Measurements from ENCODE around the gene ETNK2.

ETNK2 gene

DNA sequence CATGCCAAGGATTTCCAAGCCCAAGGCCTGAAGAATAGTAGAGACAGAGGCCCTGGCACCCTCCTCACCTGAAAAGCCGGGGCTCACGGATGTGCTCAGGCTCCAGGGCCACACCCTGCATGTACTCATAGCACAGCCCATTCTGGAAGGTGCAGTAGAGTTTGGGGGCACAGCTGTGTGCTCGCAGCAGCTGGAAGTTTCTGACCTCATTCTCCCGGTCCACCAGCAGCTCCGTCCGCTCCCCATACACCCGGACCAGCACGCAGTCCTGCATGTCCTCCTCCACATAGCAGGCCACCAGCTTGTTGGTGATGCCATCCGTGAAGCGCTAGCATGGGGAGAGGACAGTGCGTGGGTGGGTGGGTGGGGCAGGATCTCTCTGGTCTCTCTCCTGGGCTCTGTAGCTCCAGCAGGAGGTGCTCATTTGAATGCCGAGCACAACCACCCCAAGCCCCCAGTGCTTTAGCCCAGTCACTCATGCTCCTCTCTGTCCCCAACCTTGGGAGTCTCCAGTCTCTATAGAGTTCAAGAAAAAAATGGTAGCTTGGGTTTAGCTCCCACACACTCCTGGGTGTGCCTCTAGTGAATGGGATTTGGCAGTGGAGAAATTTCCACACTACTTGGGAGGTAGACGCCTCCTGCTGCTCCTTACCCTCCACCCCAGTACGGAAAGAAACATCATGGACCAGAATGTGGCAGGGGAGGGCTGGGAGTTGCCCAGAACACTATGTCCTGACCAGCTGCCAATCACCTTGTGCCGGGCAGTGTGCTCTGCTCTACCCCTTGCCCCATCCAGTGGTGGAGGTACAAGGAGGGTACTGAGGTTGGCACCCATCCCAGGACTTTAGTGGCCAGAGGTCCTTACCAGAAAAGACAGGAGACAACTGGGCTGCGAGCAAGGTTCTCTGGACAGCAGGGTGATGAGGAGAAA, 1.9 kb downstream of the ETNK2 start:
- Histone ChIP-seq H3K27me3 (ENCODE audit: insufficient read depth, low read length) (no peaks in the 10 kb centered on the region), H2AFZ (ENCODE audit: low read depth, low read length) (no peak overlapping the region), H3K9me3 (ENCODE audit: low read length) (no peaks in the 10 kb centered on the region), H3K36me3 (ENCODE audit: insufficient read depth, low read length) (peaks cover 3% of the 10 kb centered on the region), H3K4me3 (ENCODE audit: low read length) (no peak overlapping the region), H3K4me1 (ENCODE audit: insufficient read depth, low read length) (peaks cover 31% of the 10 kb centered on the region)

DNA sequence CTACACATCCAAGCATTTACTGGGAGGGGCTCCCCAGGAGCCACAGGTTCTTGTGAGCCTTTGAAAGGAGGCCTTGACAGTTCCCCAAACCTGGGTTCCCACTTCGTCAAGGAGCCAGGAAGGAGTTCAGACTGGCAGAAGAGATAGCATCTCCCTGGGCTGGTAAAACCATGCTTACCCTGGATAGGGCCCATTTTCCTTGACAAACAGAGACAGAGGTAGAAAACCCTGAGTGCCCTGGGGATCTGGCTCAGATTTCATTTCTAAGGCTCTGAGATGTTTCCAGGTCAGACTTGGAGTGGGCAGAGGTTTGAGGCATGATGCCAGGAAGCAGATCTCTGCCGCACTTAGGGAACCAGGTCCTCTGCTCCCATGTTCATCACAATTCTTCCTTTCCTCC, 2.7 kb downstream of the ETNK2 start:
- no peak overlapping the region for H2AFZ ChIP-seq (ENCODE audit: low read depth, low read length)
- H3K4me1 ChIP-seq (ENCODE audit: insufficient read depth, low read length), result peaks cover 27% of the 10 kb centered on the region
- H3K4me3 ChIP-seq (ENCODE audit: low read length), result no peak overlapping the region
- peaks cover 3% of the 10 kb centered on the region for H3K36me3 ChIP-seq (ENCODE audit: insufficient read depth, low read length)
- no peaks in the 10 kb centered on the region for H3K9me3 ChIP-seq (ENCODE audit: low read length)
- no peaks in the 10 kb centered on the region for H3K27me3 ChIP-seq (ENCODE audit: insufficient read depth, low read length)

DNA sequence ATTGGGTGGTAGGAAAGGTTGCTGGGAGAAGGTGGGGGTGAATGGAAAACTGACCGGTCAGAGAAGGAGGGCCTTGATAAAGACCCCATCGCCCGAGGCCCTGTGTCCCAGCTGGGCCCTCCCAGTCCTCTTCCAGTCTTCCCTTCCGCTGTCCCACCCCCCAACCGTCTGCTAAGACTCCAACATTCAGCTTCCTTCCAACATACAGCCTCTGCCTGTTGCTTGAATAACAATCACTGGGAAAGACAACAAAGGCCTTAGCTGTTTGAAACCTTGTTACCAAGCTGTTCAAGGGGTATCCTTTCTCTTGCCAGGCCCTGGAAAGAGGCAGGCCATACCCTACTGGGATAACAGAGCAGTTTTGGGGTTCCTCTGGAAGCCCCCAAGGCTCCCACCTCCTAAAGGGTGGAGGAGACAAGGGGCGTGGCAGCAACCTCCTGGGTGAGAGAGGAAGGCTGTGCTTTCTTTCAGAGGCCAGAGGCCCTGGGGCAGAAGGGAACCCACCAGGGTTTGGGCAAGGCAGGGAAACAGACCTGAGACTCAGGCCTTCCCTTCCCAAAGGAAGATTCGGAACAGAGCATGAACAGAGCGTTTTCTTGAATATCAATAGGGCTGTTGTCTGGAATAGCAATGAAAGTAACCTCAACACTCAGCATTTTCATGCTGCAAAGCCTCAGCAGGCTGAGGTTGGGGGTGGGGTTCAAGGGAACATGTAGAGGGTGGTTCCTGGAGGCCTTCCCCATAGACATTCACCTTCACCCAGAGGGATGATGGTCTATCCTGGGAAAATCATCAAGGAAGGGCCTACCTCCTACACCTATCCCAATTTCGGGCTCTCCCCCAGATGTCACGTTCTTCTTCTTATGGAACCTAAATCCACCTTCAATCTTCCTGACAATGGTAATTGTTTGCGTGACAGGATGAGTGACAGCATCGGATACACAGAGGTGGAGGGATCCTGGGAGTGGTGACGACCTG, 4.1 kb downstream of the ETNK2 start:
- Histone ChIP-seq H2AFZ (ENCODE audit: low read depth, low read length) (no peak overlapping the region), H3K4me3 (ENCODE audit: low read length) (no peak overlapping the region), H3K36me3 (ENCODE audit: insufficient read depth, low read length) (peaks cover 3% of the 10 kb centered on the region), H3K9me3 (ENCODE audit: low read length) (no peaks in the 10 kb centered on the region), H3K27me3 (ENCODE audit: insufficient read depth, low read length) (no peaks in the 10 kb centered on the region), H3K4me1 (ENCODE audit: insufficient read depth, low read length) (peaks cover 23% of the 10 kb centered on the region)

DNA sequence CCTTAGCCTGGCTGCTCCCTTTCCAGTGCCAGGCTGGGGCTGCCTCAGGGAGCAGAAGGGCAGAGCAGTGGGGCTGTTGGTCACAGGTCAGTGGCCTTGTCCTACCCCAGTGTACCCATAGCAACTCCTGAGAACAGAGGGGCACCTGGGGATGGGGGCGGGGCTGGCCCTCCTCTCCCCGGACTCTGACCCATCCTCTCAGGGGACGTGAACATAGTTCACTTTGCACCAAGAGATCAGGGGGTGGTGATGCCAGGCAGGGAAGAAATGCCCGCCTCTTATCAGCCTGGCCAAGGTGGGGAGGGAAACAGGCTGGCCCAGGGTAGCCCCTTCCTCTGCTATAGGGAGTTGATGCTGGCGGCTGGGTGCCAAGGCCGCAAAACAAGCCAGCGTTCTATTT, 4.9 kb downstream of the ETNK2 start:
- H2AFZ ChIP-seq (ENCODE audit: low read depth, low read length), result no peak overlapping the region
- H3K36me3 ChIP-seq (ENCODE audit: insufficient read depth, low read length), result peaks cover 3% of the 10 kb centered on the region
- H3K9me3 ChIP-seq (ENCODE audit: low read length), result no peaks in the 10 kb centered on the region
- no peaks in the 10 kb centered on the region for H3K27me3 ChIP-seq (ENCODE audit: insufficient read depth, low read length)
- H3K4me3 ChIP-seq (ENCODE audit: low read length), result no peak overlapping the region
- H3K4me1 ChIP-seq (ENCODE audit: insufficient read depth, low read length), result peaks cover 19% of the 10 kb centered on the region

DNA sequence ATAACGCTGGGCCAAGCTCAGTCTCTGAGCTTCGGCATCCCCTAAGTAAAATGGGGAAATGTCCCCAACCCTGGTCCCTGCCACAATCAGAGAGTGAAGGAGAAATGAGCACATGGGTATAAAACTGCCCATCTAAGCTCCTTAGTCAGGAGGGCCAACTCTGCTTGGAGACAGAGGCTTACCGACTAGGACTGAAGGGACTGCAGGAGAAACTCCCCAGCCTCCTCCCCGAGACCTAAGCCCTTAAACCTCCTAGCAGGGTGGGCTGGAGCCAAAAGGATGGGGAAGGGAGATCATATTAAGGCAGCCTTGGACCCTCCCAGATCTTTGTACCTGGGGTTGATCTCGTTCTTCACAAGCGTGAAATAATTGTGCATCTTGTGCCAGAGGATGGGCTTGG, 5.5 kb downstream of the ETNK2 start:
- Histone ChIP-seq H3K36me3 (ENCODE audit: insufficient read depth, low read length) (peaks cover 4% of the 10 kb centered on the region), H2AFZ (ENCODE audit: low read depth, low read length) (no peak overlapping the region), H3K27me3 (ENCODE audit: insufficient read depth, low read length) (no peaks in the 10 kb centered on the region), H3K9me3 (ENCODE audit: low read length) (no peaks in the 10 kb centered on the region), H3K4me1 (ENCODE audit: insufficient read depth, low read length) (peaks cover 19% of the 10 kb centered on the region), H3K4me3 (ENCODE audit: low read length) (no peak overlapping the region)

DNA sequence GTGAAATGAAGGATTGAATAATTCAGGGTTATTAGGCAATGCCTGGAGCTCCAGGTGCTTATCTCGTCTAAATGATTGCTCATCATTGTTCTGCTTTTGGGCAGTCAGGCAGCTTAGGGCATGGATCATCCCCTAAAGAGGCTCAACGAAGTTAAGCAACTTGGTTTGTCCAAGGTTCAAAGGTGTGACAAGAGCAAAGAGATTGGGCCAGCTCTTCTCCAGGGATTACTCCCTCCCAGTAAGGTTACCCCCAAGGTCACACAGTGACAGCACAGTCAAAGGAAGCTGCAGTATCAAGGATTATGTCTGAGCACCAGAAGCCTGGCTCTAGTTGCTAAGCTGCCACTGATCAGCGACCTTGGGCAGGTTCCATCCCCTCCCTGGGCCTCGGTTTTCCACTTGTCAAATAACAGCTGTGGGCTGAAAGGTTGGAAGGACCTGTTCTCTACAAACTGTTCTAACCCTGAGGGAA, 6.8 kb downstream of the ETNK2 start:
- no peak overlapping the region for H2AFZ ChIP-seq (ENCODE audit: low read depth, low read length)
- no peaks in the 10 kb centered on the region for H3K9me3 ChIP-seq (ENCODE audit: low read length)
- H3K4me3 ChIP-seq (ENCODE audit: low read length), result no peak overlapping the region
- H3K36me3 ChIP-seq (ENCODE audit: insufficient read depth, low read length), result peaks cover 6% of the 10 kb centered on the region
- H3K27me3 ChIP-seq (ENCODE audit: insufficient read depth, low read length), result no peaks in the 10 kb centered on the region
- peaks cover 15% of the 10 kb centered on the region for H3K4me1 ChIP-seq (ENCODE audit: insufficient read depth, low read length)

DNA sequence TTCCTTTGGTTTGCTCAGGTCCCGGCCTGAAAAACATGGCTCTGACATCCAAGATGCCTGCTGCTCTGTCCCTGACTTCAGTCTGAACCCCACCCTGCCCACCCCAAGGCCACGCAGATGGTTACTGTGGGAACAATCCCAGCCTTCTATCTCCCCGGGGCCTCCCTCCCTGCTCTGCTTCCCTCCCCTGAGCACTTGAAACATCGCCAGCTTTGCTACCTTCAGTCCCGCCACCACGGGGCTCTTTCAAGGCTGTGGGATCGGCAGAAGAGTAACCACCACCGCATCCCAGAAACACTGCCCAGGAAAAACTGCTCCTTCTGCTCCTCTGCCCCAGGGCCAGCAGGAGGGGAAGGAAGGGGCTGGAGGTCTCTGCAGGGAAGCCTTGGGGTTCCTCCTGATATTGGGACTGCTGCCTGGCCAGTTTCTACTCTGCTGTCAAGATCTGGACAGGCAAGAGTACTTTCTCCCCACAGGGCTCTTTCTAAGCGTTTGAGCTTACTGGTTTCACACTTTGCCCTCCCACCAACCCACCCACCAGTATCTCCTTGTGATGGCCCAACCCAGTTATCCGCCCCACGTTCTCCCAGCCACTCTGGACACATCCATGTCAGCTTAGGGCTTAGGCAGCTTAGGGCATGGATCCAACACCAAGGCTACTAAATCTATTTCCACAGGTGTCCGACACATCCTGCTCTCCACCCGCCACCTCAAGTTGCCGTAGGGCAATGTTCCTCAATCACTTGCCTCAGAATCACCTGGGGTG, 8.4 kb downstream of the ETNK2 start:
- H3K27me3 ChIP-seq (ENCODE audit: insufficient read depth, low read length), result no peaks in the 10 kb centered on the region
- H3K36me3 ChIP-seq (ENCODE audit: insufficient read depth, low read length), result peaks cover 10% of the 10 kb centered on the region
- peaks cover 5% of the 10 kb centered on the region for H3K9me3 ChIP-seq (ENCODE audit: low read length)
- H3K4me3 ChIP-seq (ENCODE audit: low read length), result no peak overlapping the region
- peaks cover 11% of the 10 kb centered on the region for H3K4me1 ChIP-seq (ENCODE audit: insufficient read depth, low read length)
- no peak overlapping the region for H2AFZ ChIP-seq (ENCODE audit: low read depth, low read length)

DNA sequence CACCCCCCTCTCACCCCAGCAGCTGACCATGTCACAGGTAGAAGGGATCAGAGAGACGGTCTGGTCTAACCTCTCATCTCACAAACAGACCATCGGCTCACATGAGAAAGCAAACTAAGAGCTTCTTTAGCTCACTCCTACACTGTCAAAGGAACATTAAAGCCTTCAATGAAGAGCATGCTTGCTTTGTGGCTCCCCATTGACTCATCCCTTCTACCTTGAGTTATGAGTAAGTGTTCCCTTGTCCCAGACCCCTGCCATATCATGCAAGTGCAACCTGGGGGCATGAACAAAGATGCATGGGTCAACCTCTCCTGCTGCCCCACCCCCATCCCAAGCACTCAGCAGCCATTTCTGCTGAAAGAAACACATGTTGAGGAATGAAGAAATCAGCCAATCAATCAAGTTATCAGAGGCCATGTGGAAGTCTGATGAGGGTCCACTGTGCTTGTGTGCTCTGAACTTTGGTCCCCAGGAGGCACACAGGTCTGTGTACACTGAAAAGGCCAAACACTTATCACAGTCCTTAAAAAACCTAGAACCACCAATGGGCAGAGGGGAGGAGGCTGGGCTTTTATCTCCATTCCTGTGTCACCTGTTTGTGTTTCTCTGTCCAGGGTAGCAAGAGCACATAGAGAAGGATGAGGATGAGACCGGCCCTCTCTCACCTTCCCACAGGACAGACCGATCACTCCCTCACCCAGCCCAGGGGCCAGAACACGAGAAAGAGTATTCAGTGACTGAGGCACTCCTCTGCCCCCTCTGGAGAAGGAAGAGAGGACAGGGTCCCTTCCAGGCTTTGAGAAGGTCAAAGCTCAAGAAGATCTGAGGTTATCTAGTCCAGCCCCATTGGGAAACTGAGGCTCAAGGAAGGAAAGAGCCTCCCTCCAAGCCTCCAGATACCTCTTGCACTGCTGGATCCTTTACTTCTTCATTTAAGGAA, 9.5 kb downstream of the ETNK2 start:
- Histone ChIP-seq H3K27me3 (ENCODE audit: insufficient read depth, low read length) (no peaks in the 10 kb centered on the region), H3K4me3 (ENCODE audit: low read length) (no peak overlapping the region), H3K9me3 (ENCODE audit: low read length) (peaks cover 5% of the 10 kb centered on the region), H3K4me1 (ENCODE audit: insufficient read depth, low read length) (no peaks in the 10 kb centered on the region), H2AFZ (ENCODE audit: low read depth, low read length) (no peak overlapping the region), H3K36me3 (ENCODE audit: insufficient read depth, low read length) (peaks cover 10% of the 10 kb centered on the region)

DNA sequence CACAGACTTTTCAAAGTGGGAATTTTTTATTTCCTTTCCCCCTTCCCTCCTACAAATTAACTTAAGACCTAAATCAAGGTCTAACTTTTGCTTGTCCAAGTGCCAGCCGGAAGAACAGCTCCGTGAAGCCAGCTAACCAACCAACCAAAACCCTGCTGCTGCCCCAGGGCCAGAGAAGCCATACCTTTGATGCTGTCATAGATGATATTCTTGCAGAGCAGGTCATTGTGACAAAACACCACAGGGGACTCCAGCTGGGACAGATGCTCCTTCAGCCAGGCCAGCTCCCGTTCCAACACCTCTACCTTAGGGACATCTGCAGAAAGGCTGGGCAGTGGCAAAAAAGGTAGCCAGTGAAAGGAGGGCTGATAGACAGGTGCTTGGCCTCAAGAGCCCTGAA, 10.7 kb downstream of the ETNK2 start:
- peaks cover 10% of the 10 kb centered on the region for H3K36me3 ChIP-seq (ENCODE audit: insufficient read depth, low read length)
- H2AFZ ChIP-seq (ENCODE audit: low read depth, low read length), result no peak overlapping the region

DNA sequence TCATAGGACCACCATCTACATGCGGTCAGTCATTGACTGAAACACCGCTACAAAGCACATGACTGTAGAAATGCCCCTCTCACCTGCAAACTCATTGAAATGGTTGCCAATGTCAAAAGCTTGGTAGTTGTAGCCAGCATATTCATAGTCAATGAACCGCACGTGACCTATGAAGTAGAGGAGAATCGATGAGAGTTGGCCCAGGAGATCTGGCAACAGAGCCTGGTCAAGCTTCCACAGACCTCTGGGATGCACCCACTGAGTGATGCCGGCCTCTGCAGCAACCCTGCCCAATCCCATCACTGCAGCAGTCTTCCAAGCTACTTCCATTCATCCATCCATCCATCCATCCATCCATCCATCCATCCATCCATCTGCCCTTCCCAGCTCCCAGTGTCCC, 11.9 kb downstream of the ETNK2 start:
- no peak overlapping the region for H2AFZ ChIP-seq (ENCODE audit: low read depth, low read length)
- H3K27me3 ChIP-seq (ENCODE audit: insufficient read depth, low read length), result no peaks in the 10 kb centered on the region
- no peaks in the 10 kb centered on the region for H3K4me1 ChIP-seq (ENCODE audit: insufficient read depth, low read length)
- peaks cover 10% of the 10 kb centered on the region for H3K36me3 ChIP-seq (ENCODE audit: insufficient read depth, low read length)
- H3K9me3 ChIP-seq (ENCODE audit: low read length), result peaks cover 5% of the 10 kb centered on the region
- no peak overlapping the region for H3K4me3 ChIP-seq (ENCODE audit: low read length)

More for the DNA sequence above, 10.7 kb downstream of the ETNK2 start:
- Histone ChIP-seq H3K4me1 (ENCODE audit: insufficient read depth, low read length) (no peaks in the 10 kb centered on the region), H3K4me3 (ENCODE audit: low read length) (no peak overlapping the region), H3K9me3 (ENCODE audit: low read length) (peaks cover 5% of the 10 kb centered on the region), H3K27me3 (ENCODE audit: insufficient read depth, low read length) (no peaks in the 10 kb centered on the region)

DNA sequence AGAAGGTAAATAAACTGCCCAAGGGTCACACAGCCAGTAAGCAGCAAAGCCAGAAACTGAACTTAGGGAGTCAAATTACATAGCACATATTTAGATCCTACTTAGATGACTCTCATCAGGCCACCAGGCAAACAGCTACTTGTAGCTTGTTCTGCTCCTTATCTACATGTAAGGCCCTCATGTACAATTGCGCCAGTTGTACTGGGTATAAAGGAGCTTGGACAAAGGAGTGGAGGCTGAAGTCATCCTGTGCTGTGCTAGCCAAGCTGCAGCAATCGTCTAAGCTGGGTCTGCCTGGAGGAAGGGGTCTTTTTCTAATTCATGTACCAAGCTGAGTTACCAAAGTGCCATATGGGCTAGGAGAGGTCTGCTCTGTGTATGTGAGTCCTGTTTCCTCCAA, 12.8 kb downstream of the ETNK2 start:
- Histone ChIP-seq H3K9me3 (ENCODE audit: low read length) (peaks cover 5% of the 10 kb centered on the region), H3K4me1 (ENCODE audit: insufficient read depth, low read length) (no peaks in the 10 kb centered on the region), H3K27me3 (ENCODE audit: insufficient read depth, low read length) (no peaks in the 10 kb centered on the region), H3K36me3 (ENCODE audit: insufficient read depth, low read length) (peaks cover 15% of the 10 kb centered on the region), H3K4me3 (ENCODE audit: low read length) (no peak overlapping the region), H2AFZ (ENCODE audit: low read depth, low read length) (no peak overlapping the region)

DNA sequence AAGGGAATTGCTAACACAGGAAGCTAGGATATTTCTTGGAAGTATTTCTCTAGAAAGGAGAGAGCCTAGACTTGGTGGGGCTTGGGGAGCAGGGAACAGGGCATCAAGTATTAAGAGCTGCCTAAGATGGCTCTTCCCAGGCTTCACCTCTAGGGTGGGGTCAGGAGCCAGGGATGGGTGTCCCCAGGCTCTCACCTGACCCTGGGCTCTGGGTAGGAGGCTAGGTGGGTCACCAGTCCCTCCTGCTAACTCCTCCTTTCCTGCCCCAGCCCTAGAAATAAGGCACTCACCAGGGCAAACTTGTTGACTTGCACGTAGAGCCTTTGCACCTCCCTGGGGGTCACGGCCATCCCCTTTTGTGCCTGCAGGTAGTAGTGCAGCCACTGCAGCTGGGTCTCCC, 15.0 kb downstream of the ETNK2 start:
- peaks cover 20% of the 10 kb centered on the region for H3K36me3 ChIP-seq (ENCODE audit: insufficient read depth, low read length)
- H3K9me3 ChIP-seq (ENCODE audit: low read length), result peaks cover 5% of the 10 kb centered on the region
- no peak overlapping the region for H2AFZ ChIP-seq (ENCODE audit: low read depth, low read length)
- H3K4me1 ChIP-seq (ENCODE audit: insufficient read depth, low read length), result no peaks in the 10 kb centered on the region
- H3K27me3 ChIP-seq (ENCODE audit: insufficient read depth, low read length), result no peaks in the 10 kb centered on the region
- no peak overlapping the region for H3K4me3 ChIP-seq (ENCODE audit: low read length)
